ENCODE data around the gene AZIN2.
"Not testable (repeated sequence)": the region's sequence is repeated elsewhere in the genome, so short reads cannot be mapped to it uniquely, and the experiment has no call there.

The AZIN2 gene

GRCh38 chr1:33133478-33134105 is 52.6 kb downstream of the AZIN2 start:
- no peak overlapping the region for H3K4me3 ChIP-seq (ENCODE audit: low read depth in 1 of 2, low read length in 2 of 2)
- H3K27ac ChIP-seq (ENCODE audit: low read length): no peak overlapping the region
- no peaks in the 10 kb centered on the region for H3K27me3 ChIP-seq (ENCODE audit: low read depth, low read length)
- H3K36me3 ChIP-seq (ENCODE audit: control insufficient read depth in 1 of 2, insufficient read depth in 2 of 2, low read length in 2 of 2): no peaks in the 10 kb centered on the region
- H3K9me3 ChIP-seq (ENCODE audit: control insufficient read depth in 1 of 2, low read length in 2 of 2): no peaks in the 10 kb centered on the region
- H3K4me1 ChIP-seq (ENCODE audit: control insufficient read depth in 1 of 2, insufficient read depth in 2 of 2, low read length in 2 of 2): peaks cover 0 to 7% of the 10 kb centered on the region in 2 donors

- H3K27me3 ChIP-seq (ENCODE audit: low read depth, low read length); H3K36me3 ChIP-seq (ENCODE audit: control insufficient read depth in 1 of 2, insufficient read depth in 2 of 2, low read length in 2 of 2); H3K4me3 ChIP-seq (ENCODE audit: low read depth in 1 of 2, low read length in 2 of 2); H3K9me3 ChIP-seq (ENCODE audit: control insufficient read depth in 1 of 2, low read length in 2 of 2); H3K4me1 ChIP-seq (ENCODE audit: control insufficient read depth in 1 of 2, insufficient read depth in 2 of 2, low read length in 2 of 2); H3K27ac ChIP-seq (ENCODE audit: low read length): not testable (repeated sequence)
Observed at GRCh38 chr1:33136041-33136440, 55.1 kb downstream of the AZIN2 start.

- Histone ChIP-seq H3K4me3 (ENCODE audit: low read depth in 1 of 2, low read length in 2 of 2) (no peak overlapping the region), H3K27me3 (ENCODE audit: low read depth, low read length) (no peaks in the 10 kb centered on the region), H3K9me3 (ENCODE audit: control insufficient read depth in 1 of 2, low read length in 2 of 2) (no peaks in the 10 kb centered on the region), H3K36me3 (ENCODE audit: control insufficient read depth in 1 of 2, insufficient read depth in 2 of 2, low read length in 2 of 2) (no peaks in the 10 kb centered on the region), H3K27ac (ENCODE audit: low read length) (no peak overlapping the region), H3K4me1 (ENCODE audit: control insufficient read depth in 1 of 2, insufficient read depth in 2 of 2, low read length in 2 of 2) (peaks cover 0 to 13% of the 10 kb centered on the region in 2 donors)
Observed at GRCh38 chr1:33137800-33138199, 56.8 kb downstream of the AZIN2 start.

GRCh38 chr1:33140153-33141149 is 59.5 kb downstream of the AZIN2 start:
- Histone ChIP-seq H3K27me3 (ENCODE audit: low read depth, low read length) (no peaks in the 10 kb centered on the region), H3K36me3 (ENCODE audit: control insufficient read depth in 1 of 2, insufficient read depth in 2 of 2, low read length in 2 of 2) (no peaks in the 10 kb centered on the region), H3K4me3 (ENCODE audit: low read depth in 1 of 2, low read length in 2 of 2) (no peak overlapping the region), H3K4me1 (ENCODE audit: control insufficient read depth in 1 of 2, insufficient read depth in 2 of 2, low read length in 2 of 2) (peaks cover 0 to 25% of the 10 kb centered on the region in 2 donors), H3K9me3 (ENCODE audit: control insufficient read depth in 1 of 2, low read length in 2 of 2) (no peaks in the 10 kb centered on the region), H3K27ac (ENCODE audit: low read length) (no peak overlapping the region)

GRCh38 chr1:33141216-33141615 is 60.3 kb downstream of the AZIN2 start:
- no peaks in the 10 kb centered on the region for H3K27me3 ChIP-seq (ENCODE audit: low read depth, low read length)
- H3K4me1 ChIP-seq (ENCODE audit: control insufficient read depth in 1 of 2, insufficient read depth in 2 of 2, low read length in 2 of 2): peaks cover 0 to 25% of the 10 kb centered on the region in 2 donors
- no peak overlapping the region for H3K4me3 ChIP-seq (ENCODE audit: low read depth in 1 of 2, low read length in 2 of 2)
- no peaks in the 10 kb centered on the region for H3K9me3 ChIP-seq (ENCODE audit: control insufficient read depth in 1 of 2, low read length in 2 of 2)
- H3K27ac ChIP-seq (ENCODE audit: low read length): no peak overlapping the region
- H3K36me3 ChIP-seq (ENCODE audit: control insufficient read depth in 1 of 2, insufficient read depth in 2 of 2, low read length in 2 of 2): peaks cover 0 to 6% of the 10 kb centered on the region in 2 donors

GRCh38 chr1:33141781-33142180 is 60.8 kb downstream of the AZIN2 start:
- Histone ChIP-seq H3K4me3 (ENCODE audit: low read depth in 1 of 2, low read length in 2 of 2) (no peak overlapping the region), H3K4me1 (ENCODE audit: control insufficient read depth in 1 of 2, insufficient read depth in 2 of 2, low read length in 2 of 2) (peaks cover 0 to 25% of the 10 kb centered on the region in 2 donors), H3K9me3 (ENCODE audit: control insufficient read depth in 1 of 2, low read length in 2 of 2) (no peaks in the 10 kb centered on the region), H3K27me3 (ENCODE audit: low read depth, low read length) (no peaks in the 10 kb centered on the region), H3K36me3 (ENCODE audit: control insufficient read depth in 1 of 2, insufficient read depth in 2 of 2, low read length in 2 of 2) (peaks cover 6 to 11% of the 10 kb centered on the region in 2 donors), H3K27ac (ENCODE audit: low read length) (no peak overlapping the region)

- no peak overlapping the region for H3K27ac ChIP-seq (ENCODE audit: low read length)
- peaks cover 0 to 25% of the 10 kb centered on the region in 2 donors for H3K4me1 ChIP-seq (ENCODE audit: control insufficient read depth in 1 of 2, insufficient read depth in 2 of 2, low read length in 2 of 2)
- H3K27me3 ChIP-seq (ENCODE audit: low read depth, low read length): no peaks in the 10 kb centered on the region
- no peaks in the 10 kb centered on the region for H3K9me3 ChIP-seq (ENCODE audit: control insufficient read depth in 1 of 2, low read length in 2 of 2)
- H3K36me3 ChIP-seq (ENCODE audit: control insufficient read depth in 1 of 2, insufficient read depth in 2 of 2, low read length in 2 of 2): peaks cover 9 to 19% of the 10 kb centered on the region in 2 donors
- H3K4me3 ChIP-seq (ENCODE audit: low read depth in 1 of 2, low read length in 2 of 2): no peak overlapping the region
Observed at GRCh38 chr1:33142483-33143064, 61.6 kb downstream of the AZIN2 start.

- Histone ChIP-seq H3K4me1 (ENCODE audit: control insufficient read depth in 1 of 2, insufficient read depth in 2 of 2, low read length in 2 of 2) (peaks cover 0 to 21% of the 10 kb centered on the region in 2 donors), H3K27ac (ENCODE audit: low read length) (peak overlapping the region; percentile 25), H3K27me3 (ENCODE audit: low read depth, low read length) (no peaks in the 10 kb centered on the region), H3K9me3 (ENCODE audit: control insufficient read depth in 1 of 2, low read length in 2 of 2) (no peaks in the 10 kb centered on the region), H3K4me3 (ENCODE audit: low read depth in 1 of 2, low read length in 2 of 2) (no peak overlapping the region), H3K36me3 (ENCODE audit: control insufficient read depth in 1 of 2, insufficient read depth in 2 of 2, low read length in 2 of 2) (peaks cover 9 to 20% of the 10 kb centered on the region in 2 donors)
Observed at GRCh38 chr1:33143176-33143575, 62.2 kb downstream of the AZIN2 start.

GRCh38 chr1:33143698-33144097 is 62.7 kb downstream of the AZIN2 start:
- no peaks in the 10 kb centered on the region for H3K27me3 ChIP-seq (ENCODE audit: low read depth, low read length)
- H3K4me3 ChIP-seq (ENCODE audit: low read depth in 1 of 2, low read length in 2 of 2): no peak overlapping the region
- peaks cover 9 to 20% of the 10 kb centered on the region in 2 donors for H3K36me3 ChIP-seq (ENCODE audit: control insufficient read depth in 1 of 2, insufficient read depth in 2 of 2, low read length in 2 of 2)
- H3K4me1 ChIP-seq (ENCODE audit: control insufficient read depth in 1 of 2, insufficient read depth in 2 of 2, low read length in 2 of 2): peaks cover 0 to 21% of the 10 kb centered on the region in 2 donors
- H3K9me3 ChIP-seq (ENCODE audit: control insufficient read depth in 1 of 2, low read length in 2 of 2): no peaks in the 10 kb centered on the region
- H3K27ac ChIP-seq (ENCODE audit: low read length): peak overlapping the region; percentile 25

GRCh38 chr1:33146003-33146402 is 65.0 kb downstream of the AZIN2 start:
- Histone ChIP-seq H3K36me3 (ENCODE audit: control insufficient read depth in 1 of 2, insufficient read depth in 2 of 2, low read length in 2 of 2) (peaks cover 9 to 23% of the 10 kb centered on the region in 2 donors), H3K27me3 (ENCODE audit: low read depth, low read length) (no peaks in the 10 kb centered on the region), H3K4me1 (ENCODE audit: control insufficient read depth in 1 of 2, insufficient read depth in 2 of 2, low read length in 2 of 2) (peaks cover 0 to 21% of the 10 kb centered on the region in 2 donors), H3K9me3 (ENCODE audit: control insufficient read depth in 1 of 2, low read length in 2 of 2) (no peaks in the 10 kb centered on the region), H3K27ac (ENCODE audit: low read length) (no peak overlapping the region), H3K4me3 (ENCODE audit: low read depth in 1 of 2, low read length in 2 of 2) (no peak overlapping the region)
